Measurements from ENCODE around the gene WRAP73. TPM values are rescaled to one million over a fixed set of nuclear protein-coding genes. Genes with fewer than 3 reads are reported as not detected.

WRAP73 gene
- total RNA-seq, 1 experiment from 2014 or later = 37.2 TPM

DNA sequence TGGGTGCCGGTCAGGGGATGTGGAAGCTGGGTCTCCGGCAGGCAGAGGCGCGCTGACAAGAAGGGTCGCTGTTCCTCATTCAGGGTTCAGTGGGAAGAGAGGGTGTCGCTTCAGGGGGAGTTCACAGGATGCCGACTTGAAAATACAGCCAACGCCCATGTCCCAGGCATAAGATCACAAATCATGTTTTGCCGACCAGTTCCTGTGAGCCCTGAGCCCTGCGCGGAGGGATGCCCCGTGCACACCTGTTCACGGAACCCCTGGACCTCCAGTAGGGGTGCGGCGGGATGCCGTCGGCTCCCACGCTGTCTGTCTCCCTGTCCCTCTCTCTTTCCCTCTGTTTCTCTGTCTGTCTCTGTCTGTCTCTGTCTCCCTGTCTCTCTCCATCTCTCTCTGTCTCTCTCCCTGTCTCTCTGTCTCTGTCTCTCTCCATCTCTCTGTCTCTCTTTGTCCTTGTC, 29.2 kb upstream of the WRAP73 start:
- DNase-seq = no peak
- no peaks in the 10 kb centered on the region for H3K9me3 ChIP-seq (ENCODE audit: low read length)
- H3K4me2 ChIP-seq (ENCODE audit: low read depth, low read length, poor library complexity, severe bottlenecking) = no peak overlapping the region
- no peaks in the 10 kb centered on the region for H3K36me3 ChIP-seq (ENCODE audit: insufficient read depth, low read length)
- no peak overlapping the region for H3K4me3 ChIP-seq (ENCODE audit: low read length)
- H4K20me1 ChIP-seq (ENCODE audit: insufficient read depth, low read depth, low read length) = no peaks in the 10 kb centered on the region
- H3K4me1 ChIP-seq (ENCODE audit: low read length) = peaks cover 36% of the 10 kb centered on the region
- no peaks in the 10 kb centered on the region for H3K79me2 ChIP-seq (ENCODE audit: low read length)
- no peak overlapping the region for H3K9ac ChIP-seq (ENCODE audit: low read length)
- H3K9me2 ChIP-seq (replicated peaks; ENCODE audit: insufficient read depth, low read length) = no peaks in the 10 kb centered on the region
- H3K27ac ChIP-seq (ENCODE audit: low read length) = no peak overlapping the region
- H2AFZ ChIP-seq (ENCODE audit: low read length) = no peak overlapping the region
- no peaks in the 10 kb centered on the region for H3K27me3 ChIP-seq (ENCODE audit: low read length)

DNA sequence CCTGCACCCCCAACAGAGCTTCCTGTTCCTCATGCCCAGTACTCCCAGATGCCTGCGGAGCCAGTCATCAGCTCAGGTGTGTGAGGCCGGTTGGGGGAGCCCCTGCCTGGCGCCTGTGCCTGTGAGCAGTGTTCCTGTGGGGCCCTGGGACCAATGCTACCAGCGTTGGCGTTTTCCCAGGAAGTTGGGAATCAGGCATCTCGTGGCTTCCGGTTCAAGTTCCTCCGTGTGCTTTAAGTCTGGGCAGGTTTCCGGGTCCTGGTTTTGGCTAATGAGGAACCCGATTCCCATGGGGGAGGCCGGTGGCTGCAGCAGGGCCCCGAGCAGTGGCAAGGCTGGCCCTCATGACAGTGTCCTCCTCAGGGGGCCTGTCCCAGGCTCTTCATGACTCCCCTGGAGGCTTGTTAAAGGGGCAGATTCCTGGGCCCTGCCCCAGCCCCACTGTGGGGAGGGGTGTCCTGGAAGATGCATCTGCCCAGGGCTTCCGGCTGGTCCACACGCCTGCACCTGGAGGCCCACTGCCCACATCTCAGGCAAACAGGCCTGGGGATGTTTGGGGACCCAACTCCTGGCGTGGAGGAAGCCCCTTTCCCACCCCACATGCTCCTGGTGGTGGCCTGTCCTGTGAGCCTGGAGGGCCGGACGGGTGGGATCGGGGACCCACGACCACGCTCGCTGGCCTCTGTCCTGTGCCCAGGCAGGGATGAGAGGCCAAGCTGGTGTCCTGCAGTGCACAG, 28.6 kb upstream of the WRAP73 start:
- peak; percentile 46 for DNase-seq
- no peaks in the 10 kb centered on the region for H3K9me2 ChIP-seq (replicated peaks; ENCODE audit: insufficient read depth, low read length)
- no peaks in the 10 kb centered on the region for H3K27me3 ChIP-seq (ENCODE audit: low read length)
- no peaks in the 10 kb centered on the region for H3K36me3 ChIP-seq (ENCODE audit: insufficient read depth, low read length)
- no peaks in the 10 kb centered on the region for H4K20me1 ChIP-seq (ENCODE audit: insufficient read depth, low read depth, low read length)
- H2AFZ ChIP-seq (ENCODE audit: low read length) = no peak overlapping the region
- H3K9me3 ChIP-seq (ENCODE audit: low read length) = no peaks in the 10 kb centered on the region
- no peak overlapping the region for H3K27ac ChIP-seq (ENCODE audit: low read length)
- no peak overlapping the region; the same call in 1 of the 2 replicates for H3K9ac ChIP-seq (ENCODE audit: low read length)
- H3K79me2 ChIP-seq (ENCODE audit: low read length) = no peaks in the 10 kb centered on the region
- peak overlapping the region; percentile 11 for H3K4me2 ChIP-seq (ENCODE audit: low read depth, low read length, poor library complexity, severe bottlenecking)
- H3K4me3 ChIP-seq (ENCODE audit: low read length) = no peak overlapping the region
- H3K4me1 ChIP-seq (ENCODE audit: low read length) = peaks cover 36% of the 10 kb centered on the region

DNA sequence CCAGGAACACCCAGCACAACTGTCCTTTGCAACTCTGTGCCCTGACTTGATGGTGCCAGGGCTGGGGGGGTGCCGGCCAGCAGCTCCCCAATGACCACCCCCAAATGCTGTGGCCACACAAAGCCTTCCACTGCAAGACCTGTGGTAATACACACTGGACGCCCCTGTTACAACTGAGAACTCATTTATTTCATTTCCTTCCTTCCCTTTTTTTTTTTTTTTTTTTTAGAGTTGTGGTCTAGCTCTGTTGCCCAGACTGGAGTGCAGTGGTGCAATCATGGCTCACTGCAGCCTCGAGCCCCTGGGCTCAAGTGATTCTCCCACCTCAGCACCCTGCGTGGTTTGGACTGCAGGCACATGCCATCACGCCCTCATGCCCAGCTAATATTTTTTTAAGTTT, 27.6 kb upstream of the WRAP73 start:
- H4K20me1 ChIP-seq (ENCODE audit: insufficient read depth, low read depth, low read length) = no peaks in the 10 kb centered on the region
- no peak for DNase-seq
- H3K9ac ChIP-seq (ENCODE audit: low read length) = no peak overlapping the region
- peaks cover 44% of the 10 kb centered on the region for H3K4me1 ChIP-seq (ENCODE audit: low read length)
- no peaks in the 10 kb centered on the region for H3K36me3 ChIP-seq (ENCODE audit: insufficient read depth, low read length)
- no peak overlapping the region for H3K4me2 ChIP-seq (ENCODE audit: low read depth, low read length, poor library complexity, severe bottlenecking)
- no peak overlapping the region for H3K4me3 ChIP-seq (ENCODE audit: low read length)
- no peaks in the 10 kb centered on the region for H3K9me2 ChIP-seq (replicated peaks; ENCODE audit: insufficient read depth, low read length)
- H3K27me3 ChIP-seq (ENCODE audit: low read length) = no peaks in the 10 kb centered on the region
- H3K9me3 ChIP-seq (ENCODE audit: low read length) = no peaks in the 10 kb centered on the region
- H3K27ac ChIP-seq (ENCODE audit: low read length) = no peak overlapping the region
- no peak overlapping the region for H2AFZ ChIP-seq (ENCODE audit: low read length)
- H3K79me2 ChIP-seq (ENCODE audit: low read length) = no peaks in the 10 kb centered on the region

DNA sequence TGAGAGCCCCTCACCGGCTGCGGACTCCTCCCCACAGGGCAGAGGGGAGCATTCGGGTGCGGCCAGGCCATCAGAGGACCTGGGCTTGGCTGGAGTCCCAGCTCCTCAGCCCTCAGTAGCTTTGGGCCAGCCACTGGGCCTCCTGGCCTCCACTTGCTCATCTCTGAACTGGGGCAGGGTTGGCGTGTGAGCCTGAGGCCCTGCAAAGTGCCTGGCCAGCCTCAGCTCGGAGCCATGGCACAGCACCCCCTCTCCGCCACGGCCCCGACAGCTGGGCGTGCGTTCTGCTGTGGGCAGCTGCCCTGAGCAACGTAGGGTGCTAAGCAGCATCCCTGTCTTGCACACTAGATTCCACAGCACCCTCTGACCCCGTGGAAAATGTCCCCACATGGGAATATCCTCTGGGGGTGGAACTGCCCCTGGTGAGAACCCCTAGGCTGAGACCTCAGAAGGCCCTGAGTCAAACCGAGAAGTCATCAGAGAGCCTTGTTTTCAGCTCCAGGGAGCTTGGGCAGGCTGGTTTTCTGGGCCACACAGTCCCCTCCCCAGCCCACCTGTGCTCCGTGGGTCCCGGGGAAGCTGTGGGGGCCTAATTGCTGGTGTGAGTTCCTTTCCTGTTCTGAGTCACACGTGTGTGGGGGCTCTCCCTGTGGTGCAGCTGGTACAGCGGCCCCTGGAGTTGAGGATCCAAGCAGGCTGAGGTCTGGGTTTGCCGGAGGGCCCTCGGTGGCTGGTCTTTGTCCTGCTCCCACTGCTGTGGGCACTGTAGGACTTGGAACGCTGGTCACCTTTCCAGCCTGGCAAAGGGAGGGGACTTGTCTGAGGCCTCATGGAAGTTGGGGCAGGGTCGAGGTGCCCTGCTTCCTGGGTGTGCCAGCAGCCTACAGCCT, 26.9 kb upstream of the WRAP73 start:
- Histone ChIP-seq H3K36me3 (ENCODE audit: insufficient read depth, low read length) (no peaks in the 10 kb centered on the region), H4K20me1 (ENCODE audit: insufficient read depth, low read depth, low read length) (no peaks in the 10 kb centered on the region), H2AFZ (ENCODE audit: low read length) (no peak overlapping the region), H3K79me2 (ENCODE audit: low read length) (no peaks in the 10 kb centered on the region), H3K9me3 (ENCODE audit: low read length) (no peaks in the 10 kb centered on the region), H3K9me2 (replicated peaks; ENCODE audit: insufficient read depth, low read length) (no peaks in the 10 kb centered on the region), H3K4me2 (ENCODE audit: low read depth, low read length, poor library complexity, severe bottlenecking) (no peak overlapping the region), H3K9ac (ENCODE audit: low read length) (0 out of 2 replicates have a peak overlapping the region, but pooled peaks have one; percentile 17), H3K27me3 (ENCODE audit: low read length) (no peaks in the 10 kb centered on the region), H3K4me1 (ENCODE audit: low read length) (peaks cover 45% of the 10 kb centered on the region), H3K4me3 (ENCODE audit: low read length) (no peak overlapping the region), H3K27ac (ENCODE audit: low read length) (no peak overlapping the region)
- DNase-seq = no peak

DNA sequence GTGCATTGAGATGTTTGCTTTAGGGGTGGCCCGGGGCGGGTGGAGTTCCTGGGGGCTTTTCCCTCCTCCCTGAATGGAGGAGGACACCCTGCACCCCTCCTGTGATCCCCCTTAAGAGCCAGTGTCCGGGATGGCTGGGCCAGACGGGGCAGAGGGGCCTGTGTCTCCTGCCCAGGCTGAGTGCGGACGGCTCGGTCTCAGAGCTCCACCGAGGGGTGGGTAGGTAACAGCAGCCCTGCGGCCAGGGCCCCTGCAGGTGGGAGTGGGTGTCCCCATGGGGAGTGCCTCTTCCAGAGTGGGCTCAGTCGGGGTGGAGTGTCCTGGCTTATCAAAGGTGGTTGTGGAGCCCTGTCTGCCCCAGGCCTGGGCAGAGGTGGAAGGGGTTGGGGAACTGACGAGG, 25.5 kb upstream of the WRAP73 start:
- no peaks in the 10 kb centered on the region for H4K20me1 ChIP-seq (ENCODE audit: insufficient read depth, low read depth, low read length)
- DNase-seq = no peak
- no peak overlapping the region for H3K4me2 ChIP-seq (ENCODE audit: low read depth, low read length, poor library complexity, severe bottlenecking)
- H3K27me3 ChIP-seq (ENCODE audit: low read length) = no peaks in the 10 kb centered on the region
- H3K4me3 ChIP-seq (ENCODE audit: low read length) = no peak overlapping the region
- no peaks in the 10 kb centered on the region for H3K9me3 ChIP-seq (ENCODE audit: low read length)
- H3K27ac ChIP-seq (ENCODE audit: low read length) = no peak overlapping the region
- H3K9me2 ChIP-seq (replicated peaks; ENCODE audit: insufficient read depth, low read length) = no peaks in the 10 kb centered on the region
- no peaks in the 10 kb centered on the region for H3K79me2 ChIP-seq (ENCODE audit: low read length)
- peaks cover 35% of the 10 kb centered on the region for H3K4me1 ChIP-seq (ENCODE audit: low read length)
- H3K9ac ChIP-seq (ENCODE audit: low read length) = no peak overlapping the region
- no peaks in the 10 kb centered on the region for H3K36me3 ChIP-seq (ENCODE audit: insufficient read depth, low read length)
- no peak overlapping the region for H2AFZ ChIP-seq (ENCODE audit: low read length)

DNA sequence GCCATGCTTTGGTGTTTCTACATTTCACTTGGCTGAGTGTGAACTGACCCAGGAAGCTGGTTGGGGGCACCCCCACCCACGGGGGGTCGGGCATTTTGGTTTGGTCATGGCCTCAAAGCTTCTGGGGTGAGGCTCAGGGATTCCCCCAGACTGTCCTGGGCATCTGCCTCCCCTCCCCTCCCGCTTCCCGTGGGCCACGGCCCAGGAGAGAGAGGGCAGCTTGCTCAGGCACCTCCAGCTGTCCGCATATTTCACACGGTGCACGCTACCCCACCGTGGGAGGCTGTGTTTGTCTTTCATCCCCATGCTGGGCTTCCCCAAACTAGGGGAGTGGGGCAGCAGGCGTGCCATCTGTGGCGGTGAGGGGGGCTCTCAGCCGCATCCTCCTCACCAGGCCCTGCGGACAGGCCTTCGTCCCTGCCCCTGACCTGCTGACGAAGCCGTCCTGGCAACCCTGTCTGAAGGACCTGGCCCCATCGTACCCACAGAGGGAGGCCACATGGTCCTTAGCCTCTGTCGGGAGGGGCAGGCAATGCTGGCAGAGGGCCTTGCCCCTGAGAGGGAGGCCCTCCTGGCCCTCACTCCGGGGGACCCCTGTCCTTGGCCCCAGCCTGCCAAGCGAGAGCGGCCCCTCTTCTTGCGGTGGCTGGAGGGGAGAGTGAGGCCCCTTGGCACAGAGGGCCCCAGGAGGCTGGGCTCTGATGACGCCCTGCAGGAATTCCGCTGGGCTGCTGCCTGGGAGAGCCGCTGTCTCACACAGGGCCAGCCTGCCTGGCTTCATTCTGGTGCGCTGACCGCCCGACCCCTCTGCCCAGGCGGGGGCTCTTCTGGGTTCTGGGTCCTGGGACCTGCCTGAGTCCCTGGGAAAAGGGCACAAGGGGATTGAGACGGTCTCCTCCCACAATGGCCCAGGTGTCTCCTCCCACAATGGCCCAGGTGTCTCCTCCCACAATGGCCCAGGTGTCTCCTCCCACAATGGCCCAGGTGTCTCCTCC, 24.5 kb upstream of the WRAP73 start:
- Histone ChIP-seq H3K9ac (ENCODE audit: low read length) (no peak overlapping the region), H3K79me2 (ENCODE audit: low read length) (no peaks in the 10 kb centered on the region), H3K27me3 (ENCODE audit: low read length) (no peaks in the 10 kb centered on the region), H3K36me3 (ENCODE audit: insufficient read depth, low read length) (no peaks in the 10 kb centered on the region), H2AFZ (ENCODE audit: low read length) (no peak overlapping the region), H3K4me1 (ENCODE audit: low read length) (peaks cover 34% of the 10 kb centered on the region), H3K9me2 (replicated peaks; ENCODE audit: insufficient read depth, low read length) (no peaks in the 10 kb centered on the region), H3K4me3 (ENCODE audit: low read length) (no peak overlapping the region), H3K27ac (ENCODE audit: low read length) (no peak overlapping the region), H4K20me1 (ENCODE audit: insufficient read depth, low read depth, low read length) (no peaks in the 10 kb centered on the region), H3K9me3 (ENCODE audit: low read length) (no peaks in the 10 kb centered on the region), H3K4me2 (ENCODE audit: low read depth, low read length, poor library complexity, severe bottlenecking) (no peak overlapping the region)
- no peak for DNase-seq

DNA sequence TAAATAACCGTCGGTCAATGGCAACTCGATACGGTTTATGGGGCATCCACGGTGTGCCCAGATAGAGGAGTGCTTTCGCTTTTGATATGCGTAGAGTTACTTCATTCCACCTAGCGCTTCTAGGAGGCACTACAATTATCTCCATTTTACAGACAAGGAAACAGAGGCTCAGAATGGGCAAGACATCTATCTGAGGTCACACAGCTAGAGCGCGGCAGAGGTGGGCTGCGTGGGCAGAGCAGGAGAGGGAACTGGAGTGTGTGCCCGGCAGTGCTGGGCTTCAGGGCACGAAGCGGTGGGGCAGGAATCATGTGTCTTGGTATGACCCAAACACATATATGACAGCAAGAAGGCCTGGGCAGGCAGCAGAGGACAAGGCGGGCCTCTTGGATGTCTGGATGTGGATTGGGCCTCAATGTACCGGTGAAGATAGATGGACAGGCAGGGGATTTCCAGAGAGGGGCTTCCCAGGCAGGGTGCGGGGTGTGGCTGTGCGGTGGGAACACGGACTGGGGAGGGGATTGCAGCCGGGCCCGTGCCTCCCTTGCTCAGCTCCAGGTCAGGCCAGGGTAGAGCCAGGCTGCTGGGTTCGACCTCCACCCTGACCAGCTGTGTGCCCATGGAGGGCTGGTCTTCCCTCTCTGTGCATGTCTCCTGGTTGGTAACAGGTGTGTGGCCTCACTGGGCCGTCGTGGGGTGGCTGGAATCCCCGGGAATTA, 23.6 kb upstream of the WRAP73 start:
- no peaks in the 10 kb centered on the region for H3K36me3 ChIP-seq (ENCODE audit: insufficient read depth, low read length)
- H3K27me3 ChIP-seq (ENCODE audit: low read length) = no peaks in the 10 kb centered on the region
- H3K27ac ChIP-seq (ENCODE audit: low read length) = no peak overlapping the region
- H3K4me1 ChIP-seq (ENCODE audit: low read length) = peaks cover 28% of the 10 kb centered on the region
- H3K9me3 ChIP-seq (ENCODE audit: low read length) = no peaks in the 10 kb centered on the region
- peak overlapping the region; percentile 59 for H3K4me3 ChIP-seq (ENCODE audit: low read length)
- peak overlapping the region; percentile 67 for H3K4me2 ChIP-seq (ENCODE audit: low read depth, low read length, poor library complexity, severe bottlenecking)
- peak overlapping the region; percentile 46 for H3K9ac ChIP-seq (ENCODE audit: low read length)
- DNase-seq = peak; percentile 66
- peak overlapping the region; percentile 70; the same call in 1 of the 2 replicates for H2AFZ ChIP-seq (ENCODE audit: low read length)
- H3K79me2 ChIP-seq (ENCODE audit: low read length) = no peaks in the 10 kb centered on the region
- no peaks in the 10 kb centered on the region for H4K20me1 ChIP-seq (ENCODE audit: insufficient read depth, low read depth, low read length)
- H3K9me2 ChIP-seq (replicated peaks; ENCODE audit: insufficient read depth, low read length) = no peaks in the 10 kb centered on the region
